HEK293T (cell line): Measurements from ENCODE around the gene SPOUT1.
"Not testable (repeated sequence)": the region's sequence is repeated elsewhere in the genome, so short reads cannot be mapped to it uniquely, and the experiment has no call there.

Source experiments
- CTCF ChIA-PET: fragments of 350-600 bp; formaldehyde crosslinking; extraction: SDS; loops from one replicate; lab custom pipeline; 2021; ENCODE audit warnings: antibody characterized with exemption, inconsistent platforms; lab: Yijun Ruan, JAX
- POLR2A ChIA-PET: fragments of 350-600 bp; formaldehyde crosslinking; extraction: SDS; loops from one replicate; lab custom pipeline; 2020; ENCODE audit warnings: antibody characterized with exemption, inconsistent platforms; lab: Yijun Ruan, JAX
- DNase-seq: peaks from one replicate; pipeline ENCODE4 v3.0.0; 2012; ENCODE audit warnings: mixed read lengths; ENCODE audit errors: extremely low spot score
- ARNT ChIP-seq: fragments of 450-650 bp; IDR thresholded peaks from 2 replicates; pipeline ENCODE4 v1.6.1; 2017; ENCODE audit warnings: mild to moderate bottlenecking
- BHLHE40 ChIP-seq: fragments of 450-650 bp; IDR thresholded peaks from 2 replicates; pipeline ENCODE4 v1.6.1; 2016; ENCODE audit warnings: mild to moderate bottlenecking, moderate library complexity, borderline replicate concordance
- CTBP1 ChIP-seq: fragments of 450-650 bp; IDR thresholded peaks from 2 replicates; pipeline ENCODE4 v1.6.1; 2016; ENCODE audit warnings: borderline replicate concordance
- ELF4 ChIP-seq: fragments of 450-650 bp; IDR thresholded peaks from 2 replicates; pipeline ENCODE4 v1.6.1; 2017; ENCODE audit warnings: antibody characterized with exemption
- FOXA1 ChIP-seq: fragments of 450-650 bp; IDR thresholded peaks from 2 replicates; pipeline ENCODE4 v1.6.1; 2016; ENCODE audit warnings: mild to moderate bottlenecking
- FOXK2 ChIP-seq: fragments of 450-650 bp; IDR thresholded peaks from 2 replicates; pipeline ENCODE4 v1.6.1; 2016; ENCODE audit warnings: mild to moderate bottlenecking
- FOXM1 ChIP-seq: fragments of 450-650 bp; IDR thresholded peaks from 2 replicates; pipeline ENCODE4 v1.6.1; 2017; ENCODE audit warnings: mild to moderate bottlenecking, borderline replicate concordance
- HDGF ChIP-seq: fragments of 450-650 bp; IDR thresholded peaks from 2 replicates; pipeline ENCODE4 v1.6.1; 2017; ENCODE audit warnings: antibody characterized with exemption, borderline replicate concordance
- L3MBTL2 ChIP-seq: fragments of 450-650 bp; conservative IDR thresholded peaks from 2 replicates; pipeline ENCODE4 v1.6.1; 2016; ENCODE audit warnings: mild to moderate bottlenecking
- LEF1 ChIP-seq: fragments of 450-650 bp; IDR thresholded peaks from 2 replicates; pipeline ENCODE4 v1.6.1; 2017; ENCODE audit warnings: mild to moderate bottlenecking, borderline replicate concordance
- NFRKB ChIP-seq: fragments of 450-650 bp; IDR thresholded peaks from 2 replicates; pipeline ENCODE4 v1.6.1; 2016; ENCODE audit warnings: mild to moderate bottlenecking, moderate library complexity
- PKNOX1 ChIP-seq: fragments of 450-650 bp; IDR thresholded peaks from 2 replicates; pipeline ENCODE4 v1.6.1; 2016
- SP1 ChIP-seq: fragments of 450-650 bp; IDR thresholded peaks from 2 replicates; pipeline ENCODE4 v1.6.1; 2017
- SUZ12 ChIP-seq: fragments of 450-650 bp; IDR thresholded peaks from 2 replicates; pipeline ENCODE4 v1.6.1; 2016; ENCODE audit warnings: mild to moderate bottlenecking
- TARDBP ChIP-seq: fragments of 450-650 bp; IDR thresholded peaks from 2 replicates; pipeline ENCODE4 v1.6.1; 2016
- ZNF384 ChIP-seq: fragments of 450-650 bp; IDR thresholded peaks from 2 replicates; pipeline ENCODE4 v1.6.1; 2016

Gene SPOUT1

GRCh38 chr9:128798896-128799295 lies 30.7 kb downstream of the SPOUT1 start:
- DNase-seq, result no peak
- no peak for TF ChIP-seq SP1
- TF ChIP-seq PKNOX1, result no peak
- TF ChIP-seq CTBP1, result no peak
- TF ChIP-seq ELF4, result no peak
- TF ChIP-seq ZNF384, result no peak
- no peak for TF ChIP-seq L3MBTL2
- no peak for TF ChIP-seq LEF1
- TF ChIP-seq FOXK2, result no peak
- TF ChIP-seq HDGF, result no peak
- TF ChIP-seq TARDBP, result no peak
- POLR2A ChIA-PET, result interaction anchor here (1.0 kb wide), 1 partner anchor 141 kb away, joined by 3 read pairs; no protein-coding TSS in a partner anchor
- CTCF ChIA-PET, result interaction anchor here (1.5 kb wide), 1 partner anchor 10 kb away, joined by 3 read pairs; no protein-coding TSS in a partner anchor

- DNase-seq, POLR2A ChIA-PET: not testable (repeated sequence)
- CTCF ChIA-PET, result interaction anchor here (0.6 kb wide), 2 partner anchors 69 to 106 kb away, joined by 3 read pairs; partner anchors contain the start of gene SET
Observed at GRCh38 chr9:128794961-128795360, 34.6 kb downstream of the SPOUT1 start.

GRCh38 chr9:128792978-128793686 lies 36.5 kb downstream of the SPOUT1 start:
- no peak for TF ChIP-seq SP1
- no peak for TF ChIP-seq ARNT
- no peak for TF ChIP-seq TARDBP
- no peak for TF ChIP-seq CTBP1
- TF ChIP-seq ELF4, result no peak
- TF ChIP-seq L3MBTL2, result no peak
- no peak for TF ChIP-seq SUZ12
- TF ChIP-seq LEF1, result no peak
- no peak for TF ChIP-seq ZNF384
- TF ChIP-seq FOXK2, result no peak
- TF ChIP-seq NFRKB, result no peak
- no peak for TF ChIP-seq BHLHE40
- TF ChIP-seq PKNOX1, result no peak
- TF ChIP-seq FOXA1, result no peak
- no peak for TF ChIP-seq FOXM1
- TF ChIP-seq HDGF, result no peak
- DNase-seq, result no peak
- CTCF ChIA-PET, result interaction anchor here (1.0 kb wide), 1 partner anchor 60 kb away, joined by 3 read pairs; no protein-coding TSS in a partner anchor
- POLR2A ChIA-PET, result interaction anchor here (1.6 to 2.3 kb wide), 2 partner anchors 10 to 25 kb away, joined by 5 to 10 read pairs; partner anchors contain the start of gene ENDOG

GRCh38 chr9:128792134-128792533 lies 37.5 kb downstream of the SPOUT1 start:
- TF ChIP-seq PKNOX1 (no peak), NFRKB (no peak), FOXK2 (no peak), ELF4 (no peak), HDGF (no peak), ARNT (no peak), FOXM1 (no peak), SP1 (no peak), LEF1 (no peak), BHLHE40 (no peak), FOXA1 (no peak), TARDBP (no peak), L3MBTL2 (no peak), SUZ12 (no peak), CTBP1 (no peak), ZNF384 (no peak)

GRCh38 chr9:128790536-128790935 lies 39.1 kb downstream of the SPOUT1 start:
- no peak for DNase-seq
- TF ChIP-seq L3MBTL2 (no peak), ZNF384 (no peak), CTBP1 (no peak), TARDBP (no peak), ELF4 (no peak), FOXM1 (no peak)
- CTCF ChIA-PET, result no interaction called here
- POLR2A ChIA-PET, result no interaction called here

More at GRCh38 chr9:128792134-128792533, 37.5 kb downstream of the SPOUT1 start:
- CTCF ChIA-PET, result no interaction called here
- no peak for DNase-seq
- POLR2A ChIA-PET, result interaction anchor here (1.6 to 2.3 kb wide), 2 partner anchors 11 to 26 kb away, joined by 5 to 10 read pairs; partner anchors contain the start of gene ENDOG

- DNase-seq, result no peak
- ChIA-PET CTCF (interaction anchor here (0.9 to 2.0 kb wide), 4 partner anchors 22 to 86 kb away, joined by 3 to 4 read pairs (median 4); partner anchors contain the start of genes ENDOG and PKN3), POLR2A (interaction anchor here (0.6 to 2.2 kb wide), 6 partner anchors 16 to 41 kb away, joined by 3 to 14 read pairs (median 4); partner anchors contain the start of genes ENDOG, SPOUT1 and ZER1)
- no peak for TF ChIP-seq FOXA1
- no peak for TF ChIP-seq FOXM1
- TF ChIP-seq PKNOX1, result no peak
- TF ChIP-seq ZNF384, result no peak
- TF ChIP-seq SUZ12, result no peak
- no peak for TF ChIP-seq CTBP1
- TF ChIP-seq ARNT, result no peak
- no peak for TF ChIP-seq HDGF
- no peak for TF ChIP-seq BHLHE40
- TF ChIP-seq ELF4, result no peak
- no peak for TF ChIP-seq TARDBP
Observed at GRCh38 chr9:128788445-128788844, 41.1 kb downstream of the SPOUT1 start.
